Stimulated activated CD8-positive, alpha-beta memory T cell treated with anti-CD3 and anti-CD28 coated beads, Interleukin-7, amount 100 ng/mL, for 48 hours (primary cell): ENCODE results near the gene RGS16.
"Not testable (repeated sequence)": the region's sequence is repeated elsewhere in the genome, so short reads cannot be mapped to it uniquely, and the experiment has no call there.

Source experiments
- DNase-seq, 2 donors: peaks; one replicate each; pipeline ENCODE4 v3.0.0-alpha.2; 2020; ENCODE audit warnings: low read depth in 1 of 2; ENCODE audit errors: extremely low read depth in 1 of 2

The RGS16 gene, protein sequence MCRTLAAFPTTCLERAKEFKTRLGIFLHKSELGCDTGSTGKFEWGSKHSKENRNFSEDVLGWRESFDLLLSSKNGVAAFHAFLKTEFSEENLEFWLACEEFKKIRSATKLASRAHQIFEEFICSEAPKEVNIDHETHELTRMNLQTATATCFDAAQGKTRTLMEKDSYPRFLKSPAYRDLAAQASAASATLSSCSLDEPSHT

DNA sequence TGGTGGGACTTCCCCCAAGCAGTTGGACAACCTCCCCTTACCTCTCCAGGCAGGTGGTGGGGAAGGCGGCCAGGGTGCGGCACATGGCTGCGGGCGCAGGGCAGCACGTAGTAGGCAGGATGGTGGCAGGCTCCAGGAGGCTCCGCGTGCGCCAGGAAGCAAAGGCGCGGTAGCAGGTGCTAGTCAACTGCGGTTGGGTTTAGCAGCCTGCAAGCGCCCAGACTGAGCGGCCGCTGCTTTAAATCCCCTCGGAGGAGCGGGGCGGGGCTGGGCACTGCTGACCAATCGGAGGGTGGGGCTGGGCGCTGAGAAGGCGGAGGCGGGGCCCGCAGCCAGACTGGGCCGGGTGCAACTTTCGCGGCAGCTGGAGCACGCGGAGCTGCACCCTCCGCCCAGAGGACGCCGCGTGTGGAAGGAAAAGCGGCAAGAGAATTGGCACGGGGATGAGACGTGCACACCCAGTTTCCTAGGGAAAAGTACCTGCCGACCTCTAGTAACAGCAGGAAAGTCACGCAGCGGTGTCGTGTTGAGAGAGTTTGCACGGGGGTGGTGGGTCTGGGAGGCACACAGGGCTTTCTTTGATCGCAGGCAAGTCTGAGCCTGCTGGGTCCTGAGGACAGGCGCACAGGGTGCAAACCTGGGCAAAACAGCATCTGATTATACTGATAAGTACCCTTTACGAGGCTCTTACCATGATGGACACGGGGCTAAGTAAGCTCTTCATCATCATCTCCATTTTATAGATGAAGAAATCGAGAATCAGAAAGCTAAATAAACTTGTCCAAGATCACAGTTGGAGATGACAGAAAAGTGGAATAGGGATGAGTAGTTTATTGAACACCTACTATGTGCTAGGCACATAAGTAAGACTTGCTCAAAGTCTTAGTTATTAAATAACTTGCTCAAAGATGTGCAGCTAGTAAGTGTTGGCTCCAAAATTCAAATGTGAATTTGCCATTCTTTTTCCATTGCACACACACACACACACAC is at the start of gene RGS16:
TSS of gene RGS16 (minus strand) at position 215 of the 990 bp plus-strand sequence. CDS start at position 85, 130 bp downstream.
- peak; percentile 92 to 95 for DNase-seq

DNA sequence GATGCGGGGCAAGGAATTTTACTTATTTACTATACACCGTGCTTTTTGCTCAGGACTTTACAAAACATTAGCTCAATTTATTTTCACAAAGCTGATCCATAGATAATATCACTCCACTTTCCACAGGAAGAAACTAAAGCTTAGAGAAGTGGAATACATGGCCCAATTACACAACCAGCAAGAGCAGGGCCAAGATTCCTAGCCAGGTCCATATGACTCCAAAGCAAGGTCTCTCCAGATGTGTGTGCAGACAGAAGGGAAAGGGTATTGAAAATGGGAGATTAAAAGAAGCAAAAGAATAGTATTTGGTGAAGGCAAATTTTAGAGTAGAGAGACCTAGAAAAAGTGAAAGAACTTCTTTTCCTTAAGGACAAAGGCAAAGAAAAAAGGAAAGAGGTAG is 49.8 kb upstream of the RGS16 start:
- no peak for DNase-seq

DNA sequence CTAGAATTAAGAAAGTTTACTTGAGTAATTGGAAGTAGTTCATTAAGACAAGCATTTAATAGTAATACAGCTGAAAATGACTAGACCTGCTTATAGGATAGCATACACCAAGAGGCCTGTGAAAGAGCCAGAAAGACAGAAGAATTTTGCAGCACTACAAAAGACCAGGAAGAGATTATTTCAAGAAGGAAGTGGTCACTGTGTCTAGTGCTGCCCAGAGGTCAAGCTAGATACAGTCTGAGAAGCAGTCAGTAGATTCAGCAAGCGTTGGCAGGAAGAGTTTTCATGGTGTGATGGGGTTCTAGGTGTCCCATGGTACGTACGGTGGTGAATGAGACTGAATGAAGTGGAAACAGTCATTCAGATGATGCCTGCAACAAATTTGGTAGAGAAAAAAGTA is 48.7 kb upstream of the RGS16 start:
- DNase-seq = no peak

DNA sequence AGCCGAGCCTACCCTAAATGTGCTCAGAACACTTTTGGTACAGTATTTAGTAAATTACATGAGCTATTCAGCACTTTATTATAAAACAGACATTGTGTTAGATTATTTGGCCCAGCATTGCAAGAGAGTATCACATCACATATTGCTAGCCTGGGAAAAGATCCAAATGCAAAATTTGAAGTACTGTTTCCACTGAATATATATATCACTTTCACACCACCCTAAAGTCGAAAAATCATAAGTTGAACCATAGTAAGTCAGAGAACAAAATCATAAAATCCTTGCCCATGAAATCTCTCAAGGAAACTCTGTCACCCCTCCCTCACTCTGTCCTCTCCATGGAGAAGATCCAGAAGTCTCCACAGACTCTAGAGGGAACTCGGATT is 47.1 kb upstream of the RGS16 start:
- DNase-seq = no peak

DNA sequence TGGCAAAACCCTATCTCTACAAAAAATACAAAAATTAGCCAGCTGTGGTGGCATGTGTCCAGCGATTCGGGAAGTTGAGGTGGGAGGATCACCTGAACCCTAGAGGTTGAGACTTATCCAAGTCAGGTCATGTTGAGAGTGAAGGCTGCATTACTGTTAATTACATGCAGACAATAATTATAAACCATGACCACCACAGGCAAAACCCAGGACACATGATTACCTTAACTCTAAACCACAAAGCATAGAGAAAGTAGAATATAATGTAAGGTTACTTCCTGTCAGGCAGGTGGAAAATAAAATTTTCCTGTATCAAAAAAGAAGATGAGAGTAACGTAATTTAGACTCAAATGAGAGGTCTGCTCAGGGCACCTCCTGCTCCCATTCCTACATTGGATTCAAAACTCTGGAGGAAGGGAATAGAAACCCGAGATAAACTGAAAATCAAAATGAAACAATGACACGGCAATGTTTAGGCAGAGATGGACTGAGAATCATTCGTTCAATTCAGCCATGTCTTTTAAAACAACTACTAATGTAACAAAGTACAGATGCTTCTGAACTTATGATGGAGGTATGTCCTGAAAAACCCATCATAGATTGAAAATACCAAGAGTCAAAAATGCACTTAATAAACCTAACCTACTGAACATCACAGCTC is 46.6 kb upstream of the RGS16 start:
- DNase-seq = no peak

DNA sequence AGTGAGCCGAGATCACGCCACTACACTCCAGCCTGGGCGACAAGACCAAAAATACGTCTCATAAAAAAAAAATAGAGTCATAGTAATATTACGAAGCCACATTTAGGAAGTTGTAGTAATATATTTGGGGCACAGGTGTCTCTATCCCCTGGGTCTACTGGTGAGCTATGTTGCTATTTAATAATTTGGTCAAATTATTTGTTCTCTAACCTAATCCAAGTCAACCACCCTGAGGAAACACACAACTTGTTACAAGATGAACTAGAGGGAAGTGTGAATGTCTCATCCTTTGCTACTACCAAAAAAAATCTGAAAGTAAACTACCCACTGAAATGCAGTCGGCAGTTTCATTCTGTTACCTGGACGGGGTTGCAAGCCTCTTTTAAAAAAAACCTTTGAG is 44.9 kb upstream of the RGS16 start:
- DNase-seq = no peak

DNA sequence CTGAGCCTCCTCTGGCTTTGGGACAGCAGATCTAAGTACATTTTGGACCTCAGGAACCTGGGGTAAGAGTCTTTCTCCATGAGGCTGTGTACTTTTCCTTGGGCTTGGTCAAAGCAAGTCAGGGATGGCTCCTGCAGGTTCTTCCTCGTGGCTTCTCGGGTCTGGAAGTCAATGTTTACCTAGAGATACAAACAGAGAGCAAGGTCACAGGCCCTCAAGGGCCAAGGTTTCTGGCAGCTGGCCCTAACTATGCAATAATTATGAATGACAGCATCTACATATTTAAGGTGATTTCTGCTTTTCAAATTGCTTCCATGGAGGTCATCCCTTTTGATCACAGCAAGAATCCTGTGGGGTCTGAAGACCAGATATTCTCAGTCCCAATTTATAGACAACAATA is 42.5 kb upstream of the RGS16 start:
- no peak for DNase-seq

DNA sequence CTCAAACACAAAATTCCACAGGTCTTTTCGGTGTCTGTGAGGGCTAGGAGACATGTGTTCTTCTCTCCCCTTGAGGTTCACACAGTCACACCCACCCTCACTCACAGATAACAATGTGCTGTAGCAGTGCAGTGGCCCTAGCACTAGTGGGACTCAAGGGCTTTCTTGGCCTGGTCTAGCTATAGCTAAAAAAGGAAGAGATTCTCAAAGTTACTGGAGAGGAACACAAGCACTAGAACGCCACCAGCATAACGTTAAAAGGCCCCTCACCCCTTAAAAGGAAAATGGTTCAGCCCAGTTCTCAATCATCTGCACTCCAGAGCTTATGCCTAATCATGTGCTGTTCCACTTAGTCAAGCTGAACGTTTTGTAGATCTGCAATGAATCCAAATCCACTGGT is 40.7 kb upstream of the RGS16 start:
- no peak for DNase-seq

DNA sequence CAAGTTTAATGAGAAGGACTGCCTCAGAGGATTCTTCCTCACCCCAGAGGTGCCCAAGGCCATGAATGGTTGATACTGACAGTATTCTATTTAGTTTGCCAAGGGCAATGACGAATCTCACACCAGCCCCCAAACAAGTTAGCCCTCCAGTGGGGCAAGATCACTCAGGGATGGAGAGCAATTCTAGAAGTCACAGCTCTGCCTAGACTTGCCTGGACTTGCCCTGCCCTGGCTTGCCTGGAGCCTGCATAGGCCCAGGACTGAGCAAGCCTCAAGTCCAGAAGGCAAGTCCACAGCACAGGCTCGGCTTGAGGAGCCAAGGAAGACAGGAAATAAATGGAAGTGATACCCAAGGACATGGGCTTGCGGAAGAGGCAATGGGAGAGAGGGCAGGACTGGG is 39.5 kb upstream of the RGS16 start:
- DNase-seq = no peak

DNA sequence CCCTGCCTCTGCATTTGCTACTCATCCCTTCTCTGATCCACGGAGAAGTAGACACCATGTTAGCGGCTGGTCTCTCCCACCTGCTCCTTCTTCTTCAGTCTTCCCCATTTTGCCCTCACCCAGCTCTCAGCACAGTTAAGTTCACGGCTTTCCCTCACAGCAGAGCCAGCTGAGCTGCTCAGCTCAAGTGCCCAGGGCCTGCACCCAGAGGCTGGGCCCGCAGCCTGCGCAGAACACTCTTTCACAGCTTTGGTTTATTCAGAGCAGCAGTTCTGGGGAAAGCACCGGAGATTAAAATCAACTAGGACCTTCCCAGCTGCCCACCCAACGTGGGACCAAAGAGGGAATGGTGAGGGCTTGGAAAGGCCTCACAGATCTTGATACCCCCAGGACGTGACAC is 38.3 kb upstream of the RGS16 start:
- DNase-seq = no peak

DNA sequence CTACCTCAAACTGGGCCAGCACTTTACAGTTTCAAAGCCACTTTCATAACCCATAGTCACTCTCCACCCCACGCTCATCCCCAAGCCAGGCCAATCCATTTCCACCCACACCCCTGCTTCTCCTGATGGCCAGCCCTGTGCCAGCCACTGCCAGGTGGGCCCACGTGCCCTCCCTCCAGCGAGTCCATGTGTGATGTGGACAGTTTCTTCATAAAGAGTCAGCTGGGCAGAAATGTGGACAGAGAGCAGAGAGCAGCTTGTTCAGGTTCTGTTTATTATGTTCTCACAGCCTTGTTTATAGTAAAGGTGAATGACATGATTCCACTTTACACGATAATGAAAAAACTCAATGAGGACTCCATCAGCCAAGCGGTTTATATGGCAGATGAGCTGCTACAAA is 37.4 kb upstream of the RGS16 start:
- no peak for DNase-seq

DNA sequence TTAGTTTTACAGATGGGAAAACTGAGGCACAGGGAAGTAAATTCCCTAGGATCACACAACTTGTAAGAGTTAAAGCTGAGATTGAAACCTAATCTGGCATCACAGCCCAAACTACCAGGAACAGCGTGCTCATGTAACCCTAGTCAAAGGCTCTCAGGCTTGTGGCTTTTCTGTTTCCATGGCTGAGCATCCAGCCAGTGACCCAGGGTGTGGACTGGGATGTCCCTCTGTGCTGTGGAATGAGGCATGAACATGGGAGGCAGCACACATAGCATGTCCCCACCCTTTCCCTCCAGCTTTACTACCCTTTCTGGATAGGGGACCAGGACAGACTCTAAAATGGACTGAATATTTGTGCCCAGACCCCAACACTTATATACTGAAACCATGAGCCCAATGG is 35.1 kb upstream of the RGS16 start:
- no peak for DNase-seq

DNA sequence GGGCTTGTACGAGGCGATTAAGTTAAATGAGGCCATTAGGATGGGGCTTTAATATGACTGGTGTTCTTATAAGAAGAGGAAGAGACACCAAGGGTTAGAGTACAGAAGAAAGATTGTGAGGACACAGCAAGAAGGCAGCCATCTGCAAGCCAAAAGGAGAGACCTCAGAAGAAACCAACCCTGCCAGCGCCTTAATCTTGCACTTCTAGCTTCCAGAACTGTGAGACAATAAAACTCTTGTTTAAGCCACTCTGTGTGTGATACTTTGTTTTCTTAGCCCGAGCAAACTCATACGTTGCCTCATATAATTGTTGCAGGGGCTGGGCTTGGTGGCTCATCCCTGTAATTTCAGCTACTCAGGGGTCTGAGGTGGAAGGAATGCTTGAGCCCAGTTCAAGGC is 33.6 kb upstream of the RGS16 start:
- DNase-seq = no peak

DNA sequence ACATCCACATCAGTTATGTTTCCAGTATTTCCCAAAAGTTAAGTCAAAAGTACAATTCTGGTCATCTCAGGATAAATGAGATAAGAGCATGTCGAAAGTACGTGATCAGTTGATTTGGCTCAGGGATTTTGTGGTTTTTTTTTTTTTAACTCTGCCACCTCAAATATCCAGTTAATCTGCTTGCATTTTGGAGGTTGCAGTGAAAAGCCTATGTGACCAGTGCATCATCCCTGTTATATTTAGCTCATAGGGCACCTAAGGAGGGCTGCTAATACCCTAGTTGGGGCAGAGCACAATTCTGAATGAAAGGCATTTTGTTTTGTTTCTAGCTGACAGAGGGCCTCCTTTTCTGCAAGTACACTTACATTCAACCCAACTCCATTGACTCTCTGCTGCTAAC is 31.7 kb upstream of the RGS16 start:
- no peak for DNase-seq

DNA sequence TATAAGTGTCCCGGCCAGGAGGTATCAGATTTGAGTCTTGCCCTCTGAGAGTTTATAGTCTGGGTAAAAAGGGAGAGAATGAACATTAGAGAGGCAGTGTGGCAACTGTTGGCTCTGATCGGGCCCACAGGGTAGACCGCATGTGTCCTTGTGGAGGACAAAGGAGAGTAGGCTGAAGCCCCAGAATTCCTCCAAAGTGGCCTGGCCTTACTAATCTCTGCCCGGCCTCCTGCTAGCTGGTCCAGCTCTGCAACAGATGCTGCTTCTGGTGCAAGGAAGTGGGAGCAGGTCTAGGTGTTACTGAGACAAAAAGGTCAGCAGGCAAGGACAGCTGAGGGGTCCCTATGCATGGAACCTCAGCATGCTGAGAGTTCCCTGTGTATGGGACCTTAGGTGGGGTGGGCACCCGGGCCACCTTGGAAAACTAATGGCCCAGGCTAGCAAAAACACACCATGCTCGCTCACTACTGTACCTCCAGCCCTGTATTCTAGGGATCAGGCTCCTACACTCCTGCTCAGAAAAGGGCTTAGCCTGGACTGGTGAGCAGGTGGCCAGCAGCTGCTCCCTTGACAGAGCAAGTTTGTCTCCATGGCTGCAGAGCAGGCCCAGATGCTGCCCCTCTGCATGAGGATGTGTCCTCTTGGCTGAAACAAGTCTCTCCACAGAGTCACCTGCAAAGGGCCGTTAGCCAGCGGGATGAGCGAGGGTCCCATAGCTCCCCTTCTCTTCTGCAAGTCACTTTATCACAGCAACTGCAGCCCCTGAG is 30.3 kb upstream of the RGS16 start:
- no peak for DNase-seq

DNA sequence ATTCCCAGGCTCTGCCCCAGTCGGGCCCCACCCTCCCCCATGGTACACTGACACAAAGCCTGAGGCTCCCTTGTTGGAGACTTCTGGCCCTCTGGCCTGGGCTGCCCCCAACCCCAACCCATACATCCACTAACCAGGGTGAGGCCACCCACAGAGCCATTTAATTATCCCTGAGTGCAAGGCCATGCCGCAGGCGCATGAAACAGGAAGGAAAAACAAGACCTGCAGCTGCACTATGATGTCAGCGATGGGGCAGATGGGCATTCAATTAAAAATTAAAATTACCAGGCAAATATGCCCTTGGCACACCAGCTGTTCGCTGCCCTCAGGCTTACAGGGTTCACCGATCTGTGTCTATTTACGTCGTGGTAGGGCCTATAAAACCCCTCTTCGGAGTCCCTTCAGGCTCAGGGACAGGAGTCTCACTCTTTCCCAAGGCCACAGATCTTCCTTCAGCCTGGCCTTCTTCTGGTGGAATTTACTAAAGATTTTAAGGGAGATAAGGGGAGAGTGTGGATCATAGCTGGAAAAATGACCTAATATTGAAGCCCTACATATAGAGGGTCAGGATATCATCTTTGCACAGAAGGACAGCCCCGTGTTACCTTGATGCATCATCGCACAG is 29.6 kb upstream of the RGS16 start:
- no peak for DNase-seq

DNA sequence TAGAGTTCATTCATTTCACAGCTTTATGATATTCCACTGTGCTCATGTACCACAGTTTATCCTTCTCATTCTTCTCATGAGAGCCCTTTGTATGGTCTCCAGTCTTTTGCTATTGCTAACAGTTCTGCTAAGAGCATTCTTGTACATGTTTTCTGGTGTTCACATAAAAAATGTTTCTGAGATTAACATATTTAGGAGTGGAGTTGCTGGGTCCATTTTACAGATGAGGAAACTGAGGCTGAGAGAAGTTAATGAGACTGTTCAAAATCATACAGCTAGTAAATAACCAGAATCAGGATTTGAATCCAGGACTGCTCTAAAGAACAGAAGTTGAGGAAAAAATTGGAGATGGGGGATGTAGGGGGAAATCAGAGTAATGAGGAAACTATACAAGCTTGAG is 28.8 kb upstream of the RGS16 start:
- no peak for DNase-seq

DNA sequence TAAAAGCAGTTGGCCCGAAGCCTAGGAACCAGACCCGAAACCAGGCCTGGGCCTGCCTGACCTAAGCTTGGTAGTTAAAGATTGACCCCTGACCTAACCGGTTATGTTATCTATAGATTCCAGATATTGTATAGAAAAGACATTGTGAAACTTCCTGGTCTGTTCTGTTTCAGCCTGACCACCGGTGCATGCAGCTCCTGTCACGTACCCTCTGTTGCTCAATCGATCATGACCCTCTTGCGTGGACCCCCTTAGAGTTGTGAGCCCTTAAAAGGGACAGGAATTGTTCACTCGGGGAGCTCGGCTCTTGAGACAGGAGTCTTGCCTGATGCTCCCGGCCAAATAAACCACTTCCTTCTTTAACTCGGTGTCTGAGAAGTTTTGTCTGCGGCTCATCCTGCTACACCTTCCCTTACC is 28.3 kb upstream of the RGS16 start:
- not testable (repeated sequence) for DNase-seq

DNA sequence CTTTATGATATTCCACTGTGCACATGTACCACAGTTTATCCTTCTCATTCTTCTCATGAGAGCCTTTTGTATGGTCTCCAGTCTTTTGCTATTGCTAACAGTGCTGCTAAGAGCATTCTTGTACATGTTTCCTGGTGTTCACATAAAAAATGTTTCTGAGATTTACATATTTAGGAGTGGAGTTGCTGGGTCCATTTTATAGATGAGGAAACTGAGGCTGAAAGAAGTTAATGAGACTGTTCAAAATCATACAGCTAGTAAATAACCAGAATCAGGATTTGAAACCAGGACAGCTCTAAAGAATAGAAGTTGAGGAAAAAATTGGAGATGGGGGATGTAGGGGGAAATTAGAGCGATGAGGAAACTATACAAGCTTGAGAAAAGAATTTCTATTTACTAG is 27.8 kb upstream of the RGS16 start:
- no peak for DNase-seq

DNA sequence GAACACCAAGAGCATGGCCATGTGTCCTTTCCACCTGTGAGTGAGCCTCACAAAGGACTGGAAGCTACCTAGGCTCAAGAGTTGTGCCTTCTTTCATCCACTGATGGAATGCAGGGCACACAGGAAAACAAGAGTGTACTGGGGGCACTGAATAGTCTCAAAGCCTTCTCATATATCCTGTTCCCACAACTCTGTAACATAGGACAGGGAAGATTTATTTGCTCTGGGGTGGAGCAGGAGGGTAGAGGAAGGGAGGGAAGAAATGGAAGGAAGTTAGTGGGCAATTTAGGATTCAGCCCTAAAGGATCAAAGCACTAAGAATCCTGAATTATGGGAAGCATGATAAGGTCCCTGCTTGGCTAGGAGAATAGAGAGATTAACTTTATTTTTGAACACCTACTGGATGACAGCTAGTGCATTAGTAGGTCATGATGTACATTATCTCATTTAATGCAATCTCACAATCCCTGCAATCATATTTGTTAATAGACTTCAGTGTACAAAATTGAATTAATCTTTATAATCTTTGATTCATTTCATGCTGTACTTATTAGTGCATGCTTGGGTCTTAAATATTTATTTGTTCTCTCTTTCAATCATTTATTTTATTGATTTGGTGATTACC is 27.0 kb upstream of the RGS16 start:
- no peak for DNase-seq
